ENCODE data around the gene NINJ2. TPM values are rescaled to one million over a fixed set of nuclear protein-coding genes. Genes with fewer than 3 reads are reported as not detected.

NINJ2 gene
- 0.17 TPM in 1 of 2 replicates, not detected in the other for total RNA-seq

GRCh38 chr12:663293-663871 lies at the start of gene NINJ2:
Gene NINJ2, minus strand, starts transcription at chr12:663445. Its CDS starts 85 bp downstream, at chr12:663360.

Other genes with a start within 250 kb of the NINJ2 start
- gene B4GALNT3, start 203.5 kb downstream of the NINJ2 start, total RNA-seq, result under 0.01 TPM in 2 replicates
- 30.3 and 30.9 TPM in 2 replicates for gene WNK1, start 89.1 kb upstream of the NINJ2 start, total RNA-seq